ENCODE data around the gene LINGO3. TPM values are rescaled to one million over a fixed set of nuclear protein-coding genes. Genes with fewer than 3 reads are reported as not detected.

Gene LINGO3
- total RNA-seq, 6 donors from 2014 or later: 0.10 to 0.61 (median 0.17) TPM; not detected in 3

- Histone ChIP-seq H3K4me1 (peaks cover 0 to 8% (median 5%) of the 10 kb centered on the region in 4 donors), H3K4me3 (no peak overlapping the region), H3K36me3 (no peaks in the 10 kb centered on the region), H3K9me3 (peaks cover 0 to 18% (median 6%) of the 10 kb centered on the region in 4 donors), H3K27ac (no peak overlapping the region), H3K27me3 (peaks cover 0 to 12% (median 5%) of the 10 kb centered on the region in 4 donors)
- 84 to 86% methylated on average over 7 of the region's 7 CpGs for WGBS, 2 donors
- no peak for ATAC-seq (ENCODE audit: low FRiP score in 2 of 2)
- DNase-seq: no peak
- TF ChIP-seq POLR2AphosphoS5 (IDR thresholded peaks at IDR 0.05): no peak
- TF ChIP-seq EP300 (IDR thresholded peaks at IDR 0.05): no peak
- no peak for TF ChIP-seq CTCF (IDR thresholded peaks at IDR 0.05)
- TF ChIP-seq POLR2A (IDR thresholded peaks at IDR 0.05): no peak
Measured at GRCh38 chr19:2315121-2315817, 7.3 kb upstream of the LINGO3 start.

- WGBS, 2 donors: 44 to 83% methylated on average over 2 to 26 of the region's 28 CpGs
- Histone ChIP-seq H3K4me3 (no peak overlapping the region), H3K27me3 (peaks cover 0 to 24% (median 8%) of the 10 kb centered on the region in 4 donors), H3K36me3 (no peaks in the 10 kb centered on the region), H3K9me3 (peaks cover 0 to 18% (median 6%) of the 10 kb centered on the region in 4 donors), H3K4me1 (peaks cover 0 to 12% (median 9%) of the 10 kb centered on the region in 4 donors), H3K27ac (no peak overlapping the region)
- ATAC-seq (ENCODE audit: low FRiP score in 2 of 2): no peak
- DNase-seq: peak in 1 of 2 donors; percentile 64
- TF ChIP-seq EP300 (IDR thresholded peaks at IDR 0.05) (no peak), CTCF (IDR thresholded peaks at IDR 0.05) (no peak), POLR2A (IDR thresholded peaks at IDR 0.05) (no peak), POLR2AphosphoS5 (IDR thresholded peaks at IDR 0.05) (no peak)
Measured at GRCh38 chr19:2312820-2313501, 5.0 kb upstream of the LINGO3 start.

GRCh38 chr19:2311093-2311492 lies 3.1 kb upstream of the LINGO3 start:
- Histone ChIP-seq H3K9me3 (peaks cover 0 to 18% (median 6%) of the 10 kb centered on the region in 4 donors), H3K4me3 (no peak overlapping the region), H3K4me1 (peaks cover 0 to 13% (median 10%) of the 10 kb centered on the region in 4 donors), H3K27me3 (peaks cover 0 to 38% (median 18%) of the 10 kb centered on the region in 4 donors), H3K36me3 (no peaks in the 10 kb centered on the region), H3K27ac (no peak overlapping the region)
- TF ChIP-seq CTCF (IDR thresholded peaks at IDR 0.05) (no peak), EP300 (IDR thresholded peaks at IDR 0.05) (no peak), POLR2AphosphoS5 (IDR thresholded peaks at IDR 0.05) (no peak), POLR2A (IDR thresholded peaks at IDR 0.05) (no peak)
- no peak for DNase-seq
- 90 to 96% methylated on average over 4 of the region's 4 CpGs for WGBS, 2 donors
- ATAC-seq (ENCODE audit: low FRiP score in 2 of 2): no peak

GRCh38 chr19:2309734-2310362 lies 1.9 kb upstream of the LINGO3 start:
- H3K27me3 ChIP-seq: peaks cover 0 to 38% (median 20%) of the 10 kb centered on the region in 4 donors
- no peak for ATAC-seq (ENCODE audit: low FRiP score in 2 of 2)
- H3K4me3 ChIP-seq: no peak overlapping the region
- peaks cover 0 to 6% (median 1%) of the 10 kb centered on the region in 4 donors for H3K9me3 ChIP-seq
- DNase-seq: no peak
- H3K36me3 ChIP-seq: no peaks in the 10 kb centered on the region
- no peak for TF ChIP-seq EP300 (IDR thresholded peaks at IDR 0.05)
- no peak for TF ChIP-seq CTCF (IDR thresholded peaks at IDR 0.05)
- no peak for TF ChIP-seq POLR2A (IDR thresholded peaks at IDR 0.05)
- TF ChIP-seq POLR2AphosphoS5 (IDR thresholded peaks at IDR 0.05): no peak
- peaks cover 0 to 10% (median 5%) of the 10 kb centered on the region in 4 donors for H3K4me1 ChIP-seq
- no peak overlapping the region for H3K27ac ChIP-seq
- WGBS, 2 donors: 52 to 72% methylated on average over 11 to 17 of the region's 17 CpGs
